ENCODE data around the gene RAPGEF3. TPM values are rescaled to one million over a fixed set of nuclear protein-coding genes. Genes with fewer than 3 reads are reported as not detected.

Gene RAPGEF3
- total RNA-seq, 3 donors from 2014 or later, result 40.6 to 87.8 (median 60.3) TPM

DNA sequence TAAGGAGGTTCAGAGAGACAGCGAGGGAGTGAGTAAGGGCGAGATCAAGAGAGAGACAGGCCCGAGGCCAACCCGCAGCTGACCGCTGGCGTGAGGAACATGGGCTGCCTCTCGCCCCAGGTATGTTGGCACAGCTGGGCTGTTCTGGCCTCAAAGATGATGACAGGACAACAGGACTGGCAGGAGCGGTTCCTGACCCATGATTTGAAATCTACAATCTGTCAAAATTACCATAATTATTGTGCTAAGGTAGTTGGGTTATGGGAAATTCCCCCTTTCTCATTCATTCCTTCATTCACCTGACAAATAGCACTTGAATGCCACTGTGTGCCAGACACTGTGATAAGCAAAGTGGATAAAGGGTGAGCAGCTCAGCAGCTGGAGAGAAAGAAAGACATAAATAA is 28.3 kb downstream of the RAPGEF3 start:
- H3K9me3 ChIP-seq, result no peaks in the 10 kb centered on the region
- no peak for DNase-seq (ENCODE audit: low spot score in 2 of 2)
- H3K4me3 ChIP-seq, result no peak overlapping the region
- H3K27me3 ChIP-seq, result no peaks in the 10 kb centered on the region
- no peaks in the 10 kb centered on the region for H3K36me3 ChIP-seq
- H3K4me1 ChIP-seq, result no peaks in the 10 kb centered on the region
- intact Hi-C loops (cut with DNase I; ENCODE audit: low total_unique reads), result no loop called here
- H3K27ac ChIP-seq, result peak overlapping the region in 1 of 2 donors; percentile 10
- no peak for TF ChIP-seq POLR2A (IDR thresholded peaks at IDR 0.05)
- TF ChIP-seq, protein P1, sequence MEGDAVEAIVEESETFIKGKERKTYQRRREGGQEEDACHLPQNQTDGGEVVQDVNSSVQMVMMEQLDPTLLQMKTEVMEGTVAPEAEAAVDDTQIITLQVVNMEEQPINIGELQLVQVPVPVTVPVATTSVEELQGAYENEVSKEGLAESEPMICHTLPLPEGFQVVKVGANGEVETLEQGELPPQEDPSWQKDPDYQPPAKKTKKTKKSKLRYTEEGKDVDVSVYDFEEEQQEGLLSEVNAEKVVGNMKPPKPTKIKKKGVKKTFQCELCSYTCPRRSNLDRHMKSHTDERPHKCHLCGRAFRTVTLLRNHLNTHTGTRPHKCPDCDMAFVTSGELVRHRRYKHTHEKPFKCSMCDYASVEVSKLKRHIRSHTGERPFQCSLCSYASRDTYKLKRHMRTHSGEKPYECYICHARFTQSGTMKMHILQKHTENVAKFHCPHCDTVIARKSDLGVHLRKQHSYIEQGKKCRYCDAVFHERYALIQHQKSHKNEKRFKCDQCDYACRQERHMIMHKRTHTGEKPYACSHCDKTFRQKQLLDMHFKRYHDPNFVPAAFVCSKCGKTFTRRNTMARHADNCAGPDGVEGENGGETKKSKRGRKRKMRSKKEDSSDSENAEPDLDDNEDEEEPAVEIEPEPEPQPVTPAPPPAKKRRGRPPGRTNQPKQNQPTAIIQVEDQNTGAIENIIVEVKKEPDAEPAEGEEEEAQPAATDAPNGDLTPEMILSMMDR (IDR thresholded peaks at IDR 0.05), result no peak
- TF ChIP-seq POLR2AphosphoS5 (IDR thresholded peaks at IDR 0.05), result no peak

DNA sequence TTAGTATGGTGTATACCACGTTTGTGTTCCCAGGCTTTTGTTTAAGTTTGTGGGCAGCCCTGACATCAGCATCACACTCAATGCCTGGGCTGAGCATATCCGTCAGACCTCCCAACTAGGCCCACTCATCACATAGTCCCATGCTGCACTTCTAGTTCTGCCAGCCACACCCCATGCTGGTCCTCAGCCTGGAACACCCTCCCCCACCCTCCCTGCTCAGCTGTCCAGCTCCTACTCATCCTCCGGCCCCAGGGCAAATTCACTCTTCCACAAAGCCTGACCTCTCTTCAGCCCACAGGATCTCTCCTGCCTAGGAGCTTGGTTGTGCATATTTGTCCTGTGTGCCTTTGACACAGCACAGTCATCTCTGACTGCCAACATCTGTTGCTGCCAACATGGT is 29.4 kb downstream of the RAPGEF3 start:
- intact Hi-C loops (cut with DNase I; ENCODE audit: low total_unique reads), result loop anchor here (10.0 kb wide), 1 partner anchor 46 kb away; the partner anchor contains the start of gene SLC48A1
- Histone ChIP-seq H3K9me3 (no peaks in the 10 kb centered on the region), H3K4me1 (no peaks in the 10 kb centered on the region), H3K4me3 (no peak overlapping the region), H3K27ac (no peak overlapping the region), H3K36me3 (no peaks in the 10 kb centered on the region), H3K27me3 (no peaks in the 10 kb centered on the region)
- TF ChIP-seq POLR2AphosphoS5 (IDR thresholded peaks at IDR 0.05), result no peak
- TF ChIP-seq, protein P1 (IDR thresholded peaks at IDR 0.05), result no peak
- TF ChIP-seq POLR2A (IDR thresholded peaks at IDR 0.05), result no peak
- no peak for DNase-seq (ENCODE audit: low spot score in 2 of 2)

DNA sequence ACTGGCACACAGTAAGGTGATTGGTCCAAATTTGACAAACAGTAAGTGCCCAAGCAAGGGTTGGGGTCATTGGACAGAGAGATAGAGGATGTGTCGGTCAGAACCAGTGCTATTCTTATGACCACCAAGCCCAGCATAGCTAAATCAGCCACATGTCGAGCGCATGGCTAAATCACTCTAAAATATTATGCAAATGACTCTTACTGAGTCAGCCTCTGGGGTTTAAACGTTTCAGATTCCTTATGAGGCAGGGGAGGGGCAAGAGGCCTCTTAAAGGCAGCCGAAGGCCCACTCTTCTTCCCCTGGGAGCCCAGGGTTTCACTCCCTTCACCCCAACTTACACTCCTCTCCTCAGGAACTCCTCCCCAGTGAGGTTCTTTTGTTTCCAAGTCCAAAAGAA is 32.8 kb downstream of the RAPGEF3 start:
- no peaks in the 10 kb centered on the region for H3K4me1 ChIP-seq
- no peak for DNase-seq (ENCODE audit: low spot score in 2 of 2)
- no peak overlapping the region for H3K4me3 ChIP-seq
- H3K36me3 ChIP-seq, result no peaks in the 10 kb centered on the region
- no peak for TF ChIP-seq POLR2AphosphoS5 (IDR thresholded peaks at IDR 0.05)
- TF ChIP-seq POLR2A (IDR thresholded peaks at IDR 0.05), result no peak
- intact Hi-C loops (cut with DNase I; ENCODE audit: low total_unique reads), result loop anchor here (10.0 kb wide), 1 partner anchor 49 kb away; the partner anchor contains the start of gene SLC48A1
- H3K27me3 ChIP-seq, result no peaks in the 10 kb centered on the region
- no peaks in the 10 kb centered on the region for H3K9me3 ChIP-seq
- H3K27ac ChIP-seq, result no peak overlapping the region

DNA sequence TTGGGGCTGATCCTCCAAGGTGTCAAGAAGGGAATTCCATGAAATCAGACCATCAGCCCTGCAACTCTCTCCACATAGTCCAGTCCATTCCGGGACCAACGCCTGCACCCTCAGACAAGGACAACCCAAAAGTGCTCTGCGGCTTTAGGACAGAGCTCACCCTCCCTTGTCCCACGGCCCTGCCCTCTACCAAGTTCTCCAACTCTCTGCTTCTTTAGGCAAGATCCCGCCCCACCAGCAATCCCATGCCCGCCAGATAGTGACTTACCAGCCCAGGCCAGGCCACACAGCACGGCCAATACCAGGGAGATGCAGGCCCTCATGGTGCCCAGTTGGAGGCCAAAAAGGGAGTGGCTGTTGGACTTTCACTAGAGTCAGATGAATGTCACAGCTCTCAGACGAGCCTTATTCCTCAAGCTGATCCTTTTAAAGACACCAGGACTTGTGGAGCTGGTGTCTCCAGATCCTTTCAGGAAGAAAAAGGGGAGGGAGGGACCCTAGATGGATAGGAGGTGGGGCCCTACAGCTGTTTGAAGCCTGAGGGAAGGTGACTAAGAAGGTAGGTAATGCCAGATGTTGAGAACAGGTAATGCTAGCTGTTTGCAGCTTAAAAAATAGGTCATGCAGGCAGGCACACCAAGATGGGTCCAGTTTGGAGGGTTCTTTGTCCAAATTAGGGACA is 33.4 kb downstream of the RAPGEF3 start, which contains the start of gene ENDOU:
TSS of gene ENDOU (minus strand) at position 400 of the 682 bp plus-strand sequence. CDS start at position 323, 77 bp downstream.
- no peak for DNase-seq (ENCODE audit: low spot score in 2 of 2)
- Histone ChIP-seq H3K27ac (no peak within 1 kb of the TSS), H3K9me3 (no peaks in the 10 kb centered on the region), H3K36me3 (no peaks in the 10 kb centered on the region), H3K4me1 (no peaks in the 10 kb centered on the region), H3K4me3 (no peak within 1 kb of the TSS), H3K27me3 (no peaks in the 10 kb centered on the region)
- intact Hi-C loops (cut with DNase I; ENCODE audit: low total_unique reads), result loop anchor here (10.0 kb wide), 1 partner anchor 50 kb away; the partner anchor contains the start of gene SLC48A1
- TF ChIP-seq POLR2A (IDR thresholded peaks at IDR 0.05) (no peak), POLR2AphosphoS5 (IDR thresholded peaks at IDR 0.05) (no peak)
- TF ChIP-seq, protein P1 (IDR thresholded peaks at IDR 0.05), result no peak

GRCh38 chr12:47722941-47723631 is 35.6 kb downstream of the RAPGEF3 start:
- Histone ChIP-seq H3K9me3 (no peaks in the 10 kb centered on the region), H3K4me1 (peaks cover under 1 to 2% of the 10 kb centered on the region in 2 donors), H3K27me3 (no peaks in the 10 kb centered on the region), H3K27ac (peak overlapping the region; percentile 23 to 40), H3K4me3 (no peak overlapping the region), H3K36me3 (no peaks in the 10 kb centered on the region)
- intact Hi-C loops (cut with DNase I; ENCODE audit: low total_unique reads), result loop anchor here (10.0 kb wide), 1 partner anchor 52 kb away; the partner anchor contains the start of gene SLC48A1
- no peak for DNase-seq (ENCODE audit: low spot score in 2 of 2)
- TF ChIP-seq POLR2AphosphoS5 (IDR thresholded peaks at IDR 0.05) (no peak), POLR2A (IDR thresholded peaks at IDR 0.05) (no peak)
- TF ChIP-seq, protein P1 (IDR thresholded peaks at IDR 0.05), result no peak

All from breast epithelium (tissue), 4 donors.